PC-9 (cell line): ENCODE measurements around the gene PCDHGC3. TPM values are rescaled to one million over a fixed set of nuclear protein-coding genes. Genes with fewer than 3 reads are reported as not detected.
A peak's percentile ranks its signal among the peaks of the same experiment; 100 is the strongest.

ENCODE experiments used
- BruUV-seq: library from RNA; stranded (reverse); fragments of 400-500 nt; replicated peaks from 2 replicates; lab custom pipeline; 2021; lab: Mats Ljungman, UMichigan
- CTCF ChIA-PET: fragments of 300-600 bp; sonication (Branson Sonifier 250); formaldehyde crosslinking; loops from one replicate; lab custom pipeline; 2022; ENCODE audit warnings: antibody characterized with exemption; lab: Charles Lee
- POLR2A ChIA-PET: fragments of 300-600 bp; sonication (Branson Sonifier 250); formaldehyde crosslinking; loops from one replicate; lab custom pipeline; 2022; ENCODE audit warnings: antibody characterized with exemption; ENCODE audit not compliant: unreplicated experiment; lab: Charles Lee
- DNase-seq, 2 experiments: peaks; one replicate each; pipeline versions ENCODE4 v3.0.0 to v3.0.0-alpha.2; 2015 to 2022; ENCODE audit warnings: mixed read lengths in 1 of 2
- H2AFZ ChIP-seq: fragments of 200-600 bp; sonication (generic); 2 replicates; pipeline ENCODE4 v1.8.1; 2017; ENCODE audit warnings: antibody characterized with exemption
- H3F3A ChIP-seq: fragments of 200-600 bp; sonication (generic); 2 replicates; pipeline ENCODE4 v1.8.1; 2017; ENCODE audit warnings: antibody characterized with exemption, mild to moderate bottlenecking, low read depth; ENCODE audit not compliant: insufficient read depth
- H3K27ac ChIP-seq: fragments of 200-600 bp; sonication (generic); 2 replicates; pipeline ENCODE4 v1.6.1; 2016; ENCODE audit warnings: mixed run types
- H3K27me3 ChIP-seq: fragments of 200-600 bp; sonication (generic); 2 replicates; pipeline ENCODE4 v1.6.1; 2016; ENCODE audit warnings: low read depth, mixed run types; ENCODE audit not compliant: insufficient read depth
- H3K36me3 ChIP-seq: fragments of 200-600 bp; sonication (generic); 2 replicates; pipeline ENCODE4 v1.6.1; 2016; ENCODE audit warnings: low read depth, mixed run types
- H3K4me1 ChIP-seq: fragments of 200-600 bp; sonication (generic); replicated peaks from 2 replicates; pipeline ENCODE4 v1.6.1; 2016; ENCODE audit warnings: mixed run types; ENCODE audit not compliant: insufficient read depth
- H3K4me2 ChIP-seq: fragments of 200-600 bp; sonication (generic); 2 replicates; pipeline ENCODE4 v1.6.1; 2017; ENCODE audit warnings: mixed run types
- H3K4me3 ChIP-seq: fragments of 200-600 bp; sonication (generic); 2 replicates; pipeline ENCODE4 v1.6.1; 2016; ENCODE audit warnings: mixed run types
- H3K79me2 ChIP-seq: fragments of 200-600 bp; sonication (generic); 2 replicates; pipeline ENCODE4 v1.6.1; 2017; ENCODE audit warnings: low read depth, mixed run types
- H3K9me2 ChIP-seq: fragments of 200-600 bp; sonication (generic); 2 replicates; pipeline ENCODE4 v1.8.1; 2017; ENCODE audit warnings: mild to moderate bottlenecking; ENCODE audit not compliant: insufficient read depth
- H3K9me3 ChIP-seq: fragments of 200-600 bp; sonication (generic); 2 replicates; pipeline ENCODE4 v1.8.1; 2016; ENCODE audit warnings: low read depth; ENCODE audit not compliant: insufficient read depth
- H4K20me1 ChIP-seq: fragments of 200-600 bp; sonication (generic); 2 replicates; pipeline ENCODE4 v1.8.1; 2017; ENCODE audit not compliant: insufficient read depth
- EZH2 ChIP-seq: fragments of 200-600 bp; sonication (generic); IDR thresholded peaks from 2 replicates; pipeline ENCODE4 v1.8.0; 2017; ENCODE audit warnings: antibody characterized with exemption, low read depth
- intact Hi-C: fragments of 100-400 bp; cut with micrococcal nuclease; formaldehyde crosslinking; loops from one replicate; pipeline ENCODE4 v1.10.0; 2022; ENCODE audit not compliant: unreplicated experiment
- total RNA-seq: library from RNA; stranded (reverse); gene quantifications from 2 replicates; pipeline ENCODE4 v1.2.3, GENCODE V29; 2021
- TF ChIP-seq, protein P1 (sequence below): fragments of 200-600 bp; sonication (generic); conservative IDR thresholded peaks from 2 replicates; pipeline ENCODE4 v1.6.1; 2017; ENCODE audit warnings: mixed run types, antibody characterized with exemption, mild to moderate bottlenecking, moderate library complexity

PCDHGC3 gene
- total RNA-seq, 1 experiment from 2014 or later, result 0.50 TPM

DNA sequence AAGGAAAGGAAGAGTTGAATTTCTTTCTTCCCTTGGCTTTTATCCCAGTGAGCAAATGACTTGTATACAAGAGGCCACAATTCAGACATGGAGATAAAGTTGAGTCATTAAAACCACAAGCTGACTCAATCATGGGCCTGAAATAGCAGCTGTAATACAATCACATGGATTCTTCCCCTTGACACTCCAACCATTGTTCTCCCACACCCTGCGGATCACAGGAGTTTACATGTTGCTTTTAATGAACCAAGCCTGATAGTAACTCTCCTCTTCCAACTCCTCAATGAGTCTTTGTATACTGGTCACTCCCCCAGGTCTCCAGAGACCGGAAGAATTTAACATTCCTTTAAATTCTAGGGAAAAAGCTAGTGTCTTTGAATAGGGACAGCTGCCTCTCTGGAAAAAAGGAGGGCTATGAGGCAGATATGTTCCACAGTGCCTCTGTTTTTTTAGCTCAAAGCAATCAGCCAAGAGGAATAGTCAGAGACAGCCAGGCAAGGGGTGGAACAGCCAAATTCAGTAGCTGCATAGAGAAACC, 45.5 kb downstream of the PCDHGC3 start:
- peak; percentile 61 to 96 for DNase-seq
- Histone ChIP-seq H4K20me1 (no peaks in the 10 kb centered on the region), H3K36me3 (peaks cover 36% of the 10 kb centered on the region), H3K9me3 (no peaks in the 10 kb centered on the region; the same call in 1 of the 2 replicates), H3K4me3 (no peak overlapping the region), H3F3A (peaks cover 62% of the 10 kb centered on the region), H3K27me3 (no peaks in the 10 kb centered on the region), H3K79me2 (no peaks in the 10 kb centered on the region), H3K9me2 (no peaks in the 10 kb centered on the region), H3K4me1 (peaks cover 45% of the 10 kb centered on the region), H3K27ac (peak overlapping the region; percentile 92), H2AFZ (no peak overlapping the region), H3K4me2 (peak overlapping the region; percentile 63)
- no TSS peak for BruUV-seq
- CTCF ChIA-PET, result interaction anchor here (0.6 to 2.3 kb wide), 8 partner anchors 36 to 183 kb away, joined by 3 to 8 read pairs (median 3); partner anchors contain the start of genes PCDHGA10, PCDHGA11, PCDHGA2 and PCDHGB3
- POLR2A ChIA-PET, result interaction anchor here (0.6 to 0.7 kb wide), 2 partner anchors 109 to 175 kb away, joined by 3 to 4 read pairs; partner anchors contain the start of gene PCDHGA10
- no peak for TF ChIP-seq EZH2
- TF ChIP-seq, protein P1, sequence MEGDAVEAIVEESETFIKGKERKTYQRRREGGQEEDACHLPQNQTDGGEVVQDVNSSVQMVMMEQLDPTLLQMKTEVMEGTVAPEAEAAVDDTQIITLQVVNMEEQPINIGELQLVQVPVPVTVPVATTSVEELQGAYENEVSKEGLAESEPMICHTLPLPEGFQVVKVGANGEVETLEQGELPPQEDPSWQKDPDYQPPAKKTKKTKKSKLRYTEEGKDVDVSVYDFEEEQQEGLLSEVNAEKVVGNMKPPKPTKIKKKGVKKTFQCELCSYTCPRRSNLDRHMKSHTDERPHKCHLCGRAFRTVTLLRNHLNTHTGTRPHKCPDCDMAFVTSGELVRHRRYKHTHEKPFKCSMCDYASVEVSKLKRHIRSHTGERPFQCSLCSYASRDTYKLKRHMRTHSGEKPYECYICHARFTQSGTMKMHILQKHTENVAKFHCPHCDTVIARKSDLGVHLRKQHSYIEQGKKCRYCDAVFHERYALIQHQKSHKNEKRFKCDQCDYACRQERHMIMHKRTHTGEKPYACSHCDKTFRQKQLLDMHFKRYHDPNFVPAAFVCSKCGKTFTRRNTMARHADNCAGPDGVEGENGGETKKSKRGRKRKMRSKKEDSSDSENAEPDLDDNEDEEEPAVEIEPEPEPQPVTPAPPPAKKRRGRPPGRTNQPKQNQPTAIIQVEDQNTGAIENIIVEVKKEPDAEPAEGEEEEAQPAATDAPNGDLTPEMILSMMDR, result no peak
- intact Hi-C loops, result loop anchor here (5.0 to 10.0 kb wide), 2 partner anchors 44 to 197 kb away; partner anchors contain the start of genes PCDHGC3 and TAF7

DNA sequence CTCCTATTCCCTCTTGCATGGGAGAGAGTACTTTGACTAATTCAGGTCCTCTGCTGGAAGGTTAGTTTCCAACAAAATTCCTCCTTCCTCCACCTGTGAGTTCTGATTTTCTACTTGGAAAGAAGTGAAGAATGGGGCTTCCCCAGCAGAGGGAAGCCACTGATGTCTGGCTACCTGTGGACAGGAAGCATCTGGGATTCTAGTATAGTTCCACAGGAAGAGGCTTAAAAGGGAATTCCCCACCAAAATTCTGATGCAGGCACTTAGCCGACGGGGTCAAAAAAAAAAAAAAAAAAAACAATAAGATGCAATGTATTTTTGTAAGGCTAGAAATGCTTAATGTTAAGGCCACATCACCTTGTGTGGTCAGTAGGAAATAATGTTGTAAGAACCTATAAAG, 46.5 kb downstream of the PCDHGC3 start:
- H3K27ac ChIP-seq, result peak overlapping the region; percentile 92
- peaks cover 66% of the 10 kb centered on the region for H3F3A ChIP-seq
- no peaks in the 10 kb centered on the region for H4K20me1 ChIP-seq
- no peak for DNase-seq
- H3K4me3 ChIP-seq, result no peak overlapping the region
- H3K9me2 ChIP-seq, result no peaks in the 10 kb centered on the region
- intact Hi-C loops, result loop anchor here (5.0 to 10.0 kb wide), 2 partner anchors 45 to 198 kb away; partner anchors contain the start of genes PCDHGC3 and TAF7
- H3K27me3 ChIP-seq, result no peaks in the 10 kb centered on the region
- no peaks in the 10 kb centered on the region for H3K79me2 ChIP-seq
- ChIA-PET CTCF (no interaction called here), POLR2A (interaction anchor here (0.6 kb wide), 1 partner anchor 110 kb away, joined by 3 read pairs; the partner anchor contains the start of gene PCDHGA10)
- no peak overlapping the region for H2AFZ ChIP-seq
- TF ChIP-seq, protein P1, result no peak
- TF ChIP-seq EZH2, result no peak
- H3K4me2 ChIP-seq, result peak overlapping the region; percentile 52
- peaks cover 45% of the 10 kb centered on the region for H3K4me1 ChIP-seq
- no peaks in the 10 kb centered on the region; the same call in 1 of the 2 replicates for H3K9me3 ChIP-seq
- peaks cover 29% of the 10 kb centered on the region for H3K36me3 ChIP-seq
- no TSS peak for BruUV-seq

DNA sequence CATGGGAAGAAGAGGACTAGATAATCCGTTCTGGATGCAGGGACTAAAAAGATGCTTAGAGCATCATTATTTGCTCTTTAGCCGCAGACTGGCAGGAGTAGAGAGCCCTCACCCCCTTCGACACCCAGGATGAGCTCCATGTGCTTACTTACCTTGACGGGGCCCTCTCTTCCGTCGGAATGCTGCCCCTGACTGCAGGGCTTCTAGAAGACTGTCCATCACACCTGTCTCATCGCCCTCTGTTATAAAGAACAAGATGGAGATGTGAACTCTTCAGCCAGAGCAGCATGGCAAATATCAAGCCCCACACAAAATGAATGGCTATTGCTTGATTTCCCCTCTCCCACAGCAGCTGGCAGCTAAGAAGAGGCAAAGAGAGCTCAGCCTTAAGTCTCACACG, 48.2 kb downstream of the PCDHGC3 start:
- no peak for DNase-seq
- no peak overlapping the region for H3K27ac ChIP-seq
- H3K9me3 ChIP-seq, result no peaks in the 10 kb centered on the region; the same call in 1 of the 2 replicates
- CTCF ChIA-PET, result interaction anchor here (0.5 to 1.2 kb wide), 5 partner anchors 11 to 718 kb away, joined by 3 to 8 read pairs (median 4); partner anchors contain the start of genes PCDHGA11 and PCDHGA12
- peaks cover 33% of the 10 kb centered on the region for H3K36me3 ChIP-seq
- no peak overlapping the region for H2AFZ ChIP-seq
- no peak for TF ChIP-seq EZH2
- TF ChIP-seq, protein P1, result no peak
- peaks cover 45% of the 10 kb centered on the region for H3K4me1 ChIP-seq
- H3K4me3 ChIP-seq, result no peak overlapping the region
- H3K4me2 ChIP-seq, result no peak overlapping the region
- H3K79me2 ChIP-seq, result no peaks in the 10 kb centered on the region
- no peaks in the 10 kb centered on the region for H3K27me3 ChIP-seq
- no TSS peak for BruUV-seq
- POLR2A ChIA-PET, result no interaction called here
- peaks cover 75% of the 10 kb centered on the region for H3F3A ChIP-seq
- H3K9me2 ChIP-seq, result no peaks in the 10 kb centered on the region
- intact Hi-C loops, result loop anchor here (1.0 to 10.0 kb wide), 5 partner anchors 41 to 199 kb away; partner anchors contain the start of genes PCDHGA10, PCDHGC3 and TAF7
- no peaks in the 10 kb centered on the region for H4K20me1 ChIP-seq
